Measurements from ENCODE around the gene ATP11A.

DNA sequence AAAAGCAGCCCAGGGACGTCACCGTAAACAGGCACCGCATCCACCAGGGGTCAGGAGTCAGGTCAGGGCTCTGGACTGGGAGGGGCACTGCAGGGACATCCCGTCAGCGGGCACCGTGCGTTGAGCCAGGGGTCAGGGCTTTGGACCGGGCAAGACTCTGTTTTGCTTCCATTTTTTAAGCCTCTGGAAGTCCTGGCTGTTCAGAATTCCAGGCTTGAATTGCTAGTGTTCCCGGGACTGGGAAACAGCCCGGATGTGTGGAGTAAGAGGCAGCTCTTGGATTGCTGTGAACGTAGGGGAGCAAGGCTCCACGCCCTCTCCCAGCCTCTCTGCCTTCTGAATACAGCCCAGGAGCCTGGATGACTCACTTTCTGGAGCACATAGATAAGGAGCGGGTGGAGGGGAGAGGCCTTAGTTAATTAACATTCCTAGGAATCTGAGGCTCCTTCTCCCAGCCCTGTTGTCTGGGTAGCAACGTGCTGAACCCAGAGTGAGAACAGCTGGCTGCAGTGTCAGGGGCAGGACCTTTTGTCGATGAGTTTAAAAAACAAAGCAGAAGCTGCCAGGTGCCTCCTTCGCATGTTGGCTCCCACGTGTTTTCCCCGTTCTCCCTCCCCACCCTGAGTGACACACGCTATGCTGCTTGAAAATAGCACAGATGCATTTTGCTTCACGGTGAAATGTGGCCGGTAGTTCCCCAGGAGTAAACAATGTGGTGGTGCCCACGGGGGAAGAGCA is 21.9 kb downstream of the ATP11A start:
- TF ChIP-seq POLR2A (IDR thresholded peaks at IDR 0.05) (no peak), POLR2AphosphoS5 (IDR thresholded peaks at IDR 0.05) (peak; percentile 57 to 73 (median 60))
